Measurements from ENCODE around the gene NELL2. TPM values are rescaled to one million over a fixed set of nuclear protein-coding genes. Genes with fewer than 3 reads are reported as not detected.

Gene NELL2
- total and polyA plus RNA-seq, 10 of the 15 experiments (the other 5 are each of a cell fraction or from before 2014, with no cell fraction given), result 0.27 to 2.3 (median 0.76) TPM

DNA sequence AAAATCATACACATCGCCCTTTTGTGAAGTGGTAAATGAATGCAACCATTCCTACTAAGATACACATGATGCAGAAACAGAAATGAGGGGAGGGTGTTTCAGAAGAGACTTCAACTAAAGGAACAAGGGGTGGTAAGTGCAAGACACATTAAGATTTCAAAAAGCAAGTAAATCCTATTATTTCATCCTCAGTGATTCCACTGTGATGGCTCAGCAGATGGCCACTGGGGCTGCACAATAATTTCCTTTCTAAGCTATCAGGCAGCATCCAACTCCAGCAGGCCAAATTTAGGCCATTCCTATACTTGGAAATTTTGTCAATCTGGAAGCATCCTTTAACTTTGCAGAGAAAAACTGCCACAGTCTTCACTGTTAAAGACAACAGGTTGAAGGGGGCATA, 272.4 kb downstream of the NELL2 start:
- no TSS peak for BruUV-seq (replicated peaks)
- no peak for TF ChIP-seq MTA2 (IDR thresholded peaks at IDR 0.05; ENCODE audit: low read depth)
- TF ChIP-seq HDAC2 (IDR thresholded peaks at IDR 0.05), result no peak
- TF ChIP-seq SPI1 (IDR thresholded peaks at IDR 0.05; ENCODE audit: borderline replicate concordance, insufficient read depth, low read depth, low read length), result no peak
- no peak for TF ChIP-seq PAX8 (IDR thresholded peaks at IDR 0.05)
- TF ChIP-seq, protein P1, sequence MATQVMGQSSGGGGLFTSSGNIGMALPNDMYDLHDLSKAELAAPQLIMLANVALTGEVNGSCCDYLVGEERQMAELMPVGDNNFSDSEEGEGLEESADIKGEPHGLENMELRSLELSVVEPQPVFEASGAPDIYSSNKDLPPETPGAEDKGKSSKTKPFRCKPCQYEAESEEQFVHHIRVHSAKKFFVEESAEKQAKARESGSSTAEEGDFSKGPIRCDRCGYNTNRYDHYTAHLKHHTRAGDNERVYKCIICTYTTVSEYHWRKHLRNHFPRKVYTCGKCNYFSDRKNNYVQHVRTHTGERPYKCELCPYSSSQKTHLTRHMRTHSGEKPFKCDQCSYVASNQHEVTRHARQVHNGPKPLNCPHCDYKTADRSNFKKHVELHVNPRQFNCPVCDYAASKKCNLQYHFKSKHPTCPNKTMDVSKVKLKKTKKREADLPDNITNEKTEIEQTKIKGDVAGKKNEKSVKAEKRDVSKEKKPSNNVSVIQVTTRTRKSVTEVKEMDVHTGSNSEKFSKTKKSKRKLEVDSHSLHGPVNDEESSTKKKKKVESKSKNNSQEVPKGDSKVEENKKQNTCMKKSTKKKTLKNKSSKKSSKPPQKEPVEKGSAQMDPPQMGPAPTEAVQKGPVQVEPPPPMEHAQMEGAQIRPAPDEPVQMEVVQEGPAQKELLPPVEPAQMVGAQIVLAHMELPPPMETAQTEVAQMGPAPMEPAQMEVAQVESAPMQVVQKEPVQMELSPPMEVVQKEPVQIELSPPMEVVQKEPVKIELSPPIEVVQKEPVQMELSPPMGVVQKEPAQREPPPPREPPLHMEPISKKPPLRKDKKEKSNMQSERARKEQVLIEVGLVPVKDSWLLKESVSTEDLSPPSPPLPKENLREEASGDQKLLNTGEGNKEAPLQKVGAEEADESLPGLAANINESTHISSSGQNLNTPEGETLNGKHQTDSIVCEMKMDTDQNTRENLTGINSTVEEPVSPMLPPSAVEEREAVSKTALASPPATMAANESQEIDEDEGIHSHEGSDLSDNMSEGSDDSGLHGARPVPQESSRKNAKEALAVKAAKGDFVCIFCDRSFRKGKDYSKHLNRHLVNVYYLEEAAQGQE (IDR thresholded peaks at IDR 0.05; ENCODE audit: low read depth, low read length), result no peak
- TF ChIP-seq CREM (IDR thresholded peaks at IDR 0.05; ENCODE audit: low read depth), result no peak
- no peak for TF ChIP-seq NR2C2 (IDR thresholded peaks at IDR 0.05; ENCODE audit: borderline replicate concordance, control insufficient read depth, insufficient read length, low read depth)
- TF ChIP-seq, protein P2, sequence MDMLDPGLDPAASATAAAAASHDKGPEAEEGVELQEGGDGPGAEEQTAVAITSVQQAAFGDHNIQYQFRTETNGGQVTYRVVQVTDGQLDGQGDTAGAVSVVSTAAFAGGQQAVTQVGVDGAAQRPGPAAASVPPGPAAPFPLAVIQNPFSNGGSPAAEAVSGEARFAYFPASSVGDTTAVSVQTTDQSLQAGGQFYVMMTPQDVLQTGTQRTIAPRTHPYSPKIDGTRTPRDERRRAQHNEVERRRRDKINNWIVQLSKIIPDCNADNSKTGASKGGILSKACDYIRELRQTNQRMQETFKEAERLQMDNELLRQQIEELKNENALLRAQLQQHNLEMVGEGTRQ (IDR thresholded peaks at IDR 0.05; ENCODE audit: borderline replicate concordance, low read depth, low read length), result no peak
- TF ChIP-seq POLR2AphosphoS5 (IDR thresholded peaks at IDR 0.05; ENCODE audit: low read length), result no peak
- TF ChIP-seq ASH2L (IDR thresholded peaks at IDR 0.05; ENCODE audit: borderline replicate concordance, low read depth), result no peak
- no peak for TF ChIP-seq KDM1A (IDR thresholded peaks at IDR 0.05; ENCODE audit: borderline replicate concordance)
- TF ChIP-seq JUNB (IDR thresholded peaks at IDR 0.05), result no peak
- no peak for TF ChIP-seq SUZ12 (IDR thresholded peaks at IDR 0.05; ENCODE audit: unreplicated experiment)
- no peak for TF ChIP-seq EGR1 (IDR thresholded peaks at IDR 0.05; ENCODE audit: borderline replicate concordance in 1 of 2, low read depth in 2 of 2, low read length in 2 of 2)
- no peak for TF ChIP-seq RELA (IDR thresholded peaks at IDR 0.05; ENCODE audit: borderline replicate concordance, partially characterized antibody)
- H4K20me1 ChIP-seq (ENCODE audit: control insufficient read depth, insufficient read depth), result no peaks in the 10 kb centered on the region
- ATAC-seq, result no peak
- no peaks in the 10 kb centered on the region for H3K4me1 ChIP-seq (ENCODE audit: control insufficient read depth, insufficient read depth, low read length)
- no peak overlapping the region for H2AFZ ChIP-seq (ENCODE audit: control insufficient read depth, low read depth, low read length)
- no peaks in the 10 kb centered on the region for H3K36me3 ChIP-seq (ENCODE audit: control insufficient read depth in 2 of 2, insufficient read depth in 2 of 2, low read length in 1 of 2)
- no peak overlapping the region for H3K4me3 ChIP-seq
- in situ Hi-C loops (cut with MboI) (no loop called here), intact Hi-C loops (cut with micrococcal nuclease; ENCODE audit: unreplicated experiment) (no loop called here)
- ChIA-PET RAD21 (ENCODE audit: unreplicated experiment) (no interaction called here), POLR2A (no interaction called here), SMC1A (ENCODE audit: uncharacterized antibody, unreplicated experiment) (interaction anchor here (0.7 kb wide), 1 partner anchor 107 kb away, joined by 3 read pairs; no protein-coding TSS in a partner anchor), CTCF (no interaction called here)
- no peaks in the 10 kb centered on the region for H3K27me3 ChIP-seq (replicated peaks in 1 of 2; ENCODE audit: control insufficient read depth in 2 of 2, insufficient read depth in 2 of 2, low read length in 1 of 2)
- WGBS (ENCODE audit: insufficient coverage, insufficient replicate concordance, low lambda C conversion rate, missing lambda C conversion rate), result 0% methylated on average over 1 of the region's 1 CpG
- H3K9ac ChIP-seq (ENCODE audit: control insufficient read depth, insufficient read depth, low read length), result no peak overlapping the region
- no peak for DNase-seq (ENCODE audit: low read depth, low spot score)
- H3K9me3 ChIP-seq (replicated peaks; ENCODE audit: control insufficient read depth, insufficient read depth, low read length), result no peaks in the 10 kb centered on the region
- H3K4me2 ChIP-seq (ENCODE audit: control insufficient read depth, insufficient read depth), result no peak overlapping the region
- H3K79me2 ChIP-seq (ENCODE audit: control insufficient read depth, insufficient read depth, low read length), result no peaks in the 10 kb centered on the region
- FAIRE-seq, result no peak
- no peak overlapping the region for H3K27ac ChIP-seq (ENCODE audit: control insufficient read depth, insufficient read depth)
